Stimulated activated CD4-positive, alpha-beta T cell treated with anti-CD3 and anti-CD28 coated beads, Interleukin-4, amount 100 ng/mL, for 48 hours (primary cell): ENCODE results near the gene NTN5.
A peak's percentile ranks its signal among the peaks of the same experiment; 100 is the strongest.
"Not testable (repeated sequence)": the region's sequence is repeated elsewhere in the genome, so short reads cannot be mapped to it uniquely, and the experiment has no call there.

Experiments used
- DNase-seq, 2 donors: peaks; one replicate each; pipeline ENCODE4 v3.0.0-alpha.2; 2020; ENCODE audit warnings: low read depth in 2 of 2

Gene NTN5, protein sequence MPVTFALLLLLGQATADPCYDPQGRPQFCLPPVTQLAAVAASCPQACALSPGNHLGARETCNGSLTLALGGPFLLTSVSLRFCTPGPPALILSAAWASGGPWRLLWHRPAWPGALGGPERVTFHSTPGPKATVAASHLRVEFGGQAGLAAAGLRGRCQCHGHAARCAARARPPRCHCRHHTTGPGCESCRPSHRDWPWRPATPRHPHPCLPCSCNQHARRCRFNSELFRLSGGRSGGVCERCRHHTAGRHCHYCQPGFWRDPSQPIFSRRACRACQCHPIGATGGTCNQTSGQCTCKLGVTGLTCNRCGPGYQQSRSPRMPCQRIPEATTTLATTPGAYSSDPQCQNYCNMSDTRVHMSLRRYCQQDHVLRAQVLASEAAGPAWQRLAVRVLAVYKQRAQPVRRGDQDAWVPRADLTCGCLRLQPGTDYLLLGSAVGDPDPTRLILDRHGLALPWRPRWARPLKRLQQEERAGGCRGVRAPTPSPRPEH

DNA sequence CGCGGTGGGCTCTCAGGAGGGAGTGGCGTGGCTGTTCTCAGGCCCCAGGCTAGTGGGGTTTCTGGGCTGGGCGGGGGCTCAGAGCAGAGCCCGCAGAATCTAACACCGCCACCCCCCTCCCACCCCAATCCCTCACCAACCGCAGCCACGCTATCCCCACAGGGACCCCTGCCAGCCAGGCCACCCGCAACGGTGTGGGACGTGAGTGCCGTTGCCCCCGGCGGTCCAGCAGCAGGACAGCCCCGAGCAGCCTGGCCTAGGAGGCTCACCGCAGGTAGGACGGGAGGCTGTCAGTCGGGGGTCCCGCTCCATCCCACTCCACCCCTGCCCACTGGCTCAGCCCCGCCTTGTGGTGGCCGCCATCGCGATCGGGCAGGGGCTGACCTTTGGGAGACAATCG lies at the start of gene NTN5:
NTN5 (minus strand) TSS at position 24 of the 400 bp plus-strand sequence. CDS start 2,031 bp downstream, outside the sequence.
- DNase-seq: no peak

- DNase-seq: no peak
Measured at GRCh38 chr19:48722196-48722708, 49.4 kb upstream of the NTN5 start.

DNA sequence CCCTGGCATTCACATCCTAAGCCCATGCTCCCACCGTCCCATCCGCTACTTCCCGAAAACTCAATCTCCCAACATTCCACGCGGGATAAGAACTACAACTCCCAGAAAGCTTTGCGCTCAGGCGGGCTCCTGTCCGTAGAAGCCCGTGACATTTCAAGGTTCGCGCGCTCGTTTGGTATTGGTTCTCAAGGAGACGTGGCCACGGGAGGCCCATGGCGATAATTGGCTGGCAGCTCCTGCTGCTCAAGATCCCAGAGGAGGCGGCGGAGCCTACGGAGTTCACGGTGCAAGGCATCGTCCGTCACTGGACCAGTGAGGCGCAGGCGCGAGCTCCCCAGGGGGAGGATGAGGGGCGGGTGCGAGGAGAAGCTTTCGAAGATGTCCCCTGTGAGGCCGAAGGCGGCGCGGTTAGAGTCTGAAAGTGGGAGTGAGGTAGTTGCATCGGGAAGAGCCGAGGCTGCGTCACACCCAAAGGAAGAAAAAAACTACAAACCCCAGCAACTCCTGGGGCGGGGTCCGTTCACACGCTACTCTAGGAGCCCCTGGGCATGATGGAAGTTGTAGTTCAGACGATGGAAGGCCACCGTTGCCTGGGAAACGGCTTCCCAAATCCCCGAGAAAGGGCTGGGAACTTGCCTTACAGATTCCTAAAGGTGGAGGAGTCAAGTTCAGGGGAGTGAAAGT lies 47.9 kb upstream of the NTN5 start:
- peak; percentile 84 to 92 for DNase-seq

DNA sequence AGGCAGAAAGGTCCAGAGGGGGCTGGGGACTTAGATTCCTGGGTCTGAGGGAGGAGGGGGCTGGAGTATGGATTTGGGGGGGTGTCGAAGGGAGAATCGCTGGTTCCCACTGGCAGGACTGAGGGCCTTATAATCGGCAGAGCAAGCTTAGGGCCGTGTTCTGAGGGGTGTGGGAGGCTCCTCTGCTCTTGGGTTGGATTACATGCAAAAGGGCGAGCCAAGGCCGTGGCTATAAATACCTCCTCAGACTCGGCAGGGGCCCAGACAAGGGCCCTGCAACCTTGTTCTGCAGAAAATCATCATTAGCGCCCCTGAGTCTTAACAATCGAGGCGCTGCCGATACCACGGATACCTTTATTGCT lies 47.4 kb upstream of the NTN5 start:
- DNase-seq: no peak

- no peak for DNase-seq
Measured at GRCh38 chr19:48719263-48720171, 46.7 kb upstream of the NTN5 start, which contains the start of gene MAMSTR. Gene MAMSTR, minus strand, starts transcription at chr19:48719725. Its CDS starts 694 bp downstream, at chr19:48719031.

GRCh38 chr19:48718711-48719231 lies 46.0 kb upstream of the NTN5 start:
- DNase-seq: no peak

- not testable (repeated sequence) for DNase-seq
Measured at GRCh38 chr19:48718106-48718505, 45.3 kb upstream of the NTN5 start.

DNA sequence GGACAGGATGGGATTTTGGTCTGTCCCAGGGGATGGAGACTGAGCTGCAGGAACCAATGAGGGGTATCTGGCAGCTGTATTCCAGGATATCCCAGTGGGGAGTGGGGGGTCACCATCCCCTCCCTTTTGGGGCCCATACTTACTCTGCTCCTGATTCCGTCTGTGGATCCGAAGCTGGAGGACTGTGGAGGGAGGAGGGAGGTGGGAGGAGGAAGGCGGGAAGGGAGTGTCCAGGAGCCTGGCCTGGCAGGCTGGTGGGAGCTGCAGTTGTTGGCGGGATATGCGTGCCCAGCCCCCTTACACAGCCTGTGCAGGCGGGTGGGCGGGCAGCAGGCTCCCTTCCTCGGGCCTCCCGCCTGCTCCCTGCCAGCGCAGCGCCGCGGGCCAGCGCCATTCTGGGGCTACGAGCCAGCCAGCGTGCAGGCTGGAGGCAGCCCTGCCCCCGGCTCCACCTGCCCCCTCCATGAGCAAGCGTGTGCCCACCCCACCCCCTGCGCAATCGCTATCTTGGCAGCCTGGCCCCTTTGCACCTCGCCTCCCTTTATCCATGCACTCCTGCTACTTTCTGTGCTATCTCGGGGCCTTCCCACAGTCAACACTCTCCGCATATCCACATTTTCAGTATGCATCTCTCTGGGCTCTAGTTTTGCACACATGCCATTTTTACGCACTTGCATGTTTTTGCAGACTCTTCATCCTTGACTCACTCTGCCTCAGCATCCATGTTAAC lies 43.9 kb upstream of the NTN5 start:
- DNase-seq: no peak

DNA sequence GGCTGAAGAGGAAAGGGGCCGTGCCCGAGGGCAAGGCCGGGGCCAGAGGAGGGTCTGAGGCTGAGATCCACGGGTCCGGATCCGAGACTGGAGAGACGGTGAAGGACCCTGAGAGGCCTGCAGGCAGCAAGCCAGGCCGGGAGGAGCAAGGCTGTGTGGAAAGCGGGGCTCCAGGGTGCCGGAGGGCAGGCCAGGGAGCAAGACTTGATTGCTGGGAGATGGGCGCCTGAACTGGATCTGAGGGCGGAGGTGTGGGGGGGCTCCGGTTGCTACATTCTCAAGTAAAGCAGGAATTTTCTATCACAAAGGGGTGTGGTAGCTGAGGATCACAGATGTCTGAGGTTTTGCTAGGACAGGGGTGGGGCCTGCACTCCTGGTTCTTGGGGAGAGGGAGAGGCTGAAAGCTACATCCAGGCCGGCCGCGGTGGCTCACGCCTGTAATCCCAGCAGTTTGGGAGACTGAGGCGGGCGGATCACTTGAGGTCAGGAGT lies 42.9 kb upstream of the NTN5 start:
- DNase-seq: no peak

- no peak for DNase-seq
Measured at GRCh38 chr19:48714759-48715675, 42.2 kb upstream of the NTN5 start.

DNA sequence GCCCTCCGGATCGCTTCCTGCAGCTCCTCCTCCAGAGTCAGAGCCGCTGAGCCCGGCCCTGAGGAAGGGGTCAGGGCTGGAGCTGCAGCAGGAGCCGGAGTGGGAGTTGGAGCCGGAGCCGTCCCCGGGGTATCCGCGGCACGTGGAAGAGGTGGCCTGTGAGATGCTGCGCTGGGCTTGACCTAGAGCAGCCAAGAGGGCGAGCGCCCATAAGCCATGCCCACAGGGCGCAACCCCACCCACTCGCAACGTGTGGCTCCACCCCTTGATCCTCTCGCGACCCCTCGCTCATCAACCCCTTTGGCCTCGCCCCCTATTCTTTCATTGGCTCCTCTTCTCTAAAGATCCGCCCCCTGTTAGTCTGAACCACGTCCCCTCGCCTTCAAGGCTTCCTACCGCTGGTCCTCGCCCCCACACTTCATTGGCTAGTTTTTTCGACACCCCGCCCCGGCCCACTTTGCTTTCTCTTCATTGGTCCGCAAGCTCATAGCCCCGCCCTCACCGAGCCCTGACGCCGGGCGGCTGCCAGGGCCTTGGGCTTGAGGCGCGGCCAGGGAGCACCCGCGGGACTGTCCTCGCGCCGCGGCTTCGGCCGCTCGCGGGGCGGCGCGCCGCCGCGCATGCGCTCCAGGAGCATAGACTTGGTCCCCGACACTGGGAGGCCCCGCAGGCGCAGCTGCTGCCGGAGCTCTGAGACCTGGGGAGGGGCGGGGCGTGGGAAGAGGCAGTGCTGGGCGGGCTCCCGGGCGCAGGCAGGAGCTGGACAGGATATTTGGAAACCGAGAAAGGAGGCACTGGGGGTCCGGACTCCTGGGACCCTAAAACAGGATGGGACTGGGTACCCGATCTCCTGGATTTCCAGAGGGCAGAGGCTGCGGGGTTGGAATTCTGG lies 41.3 kb upstream of the NTN5 start:
- DNase-seq: peak; percentile 97 to 98

- DNase-seq: no peak
Measured at GRCh38 chr19:48713041-48713863, 40.4 kb upstream of the NTN5 start.

GRCh38 chr19:48711106-48711662 lies 38.4 kb upstream of the NTN5 start:
- no peak for DNase-seq

- DNase-seq: no peak
Measured at GRCh38 chr19:48708471-48708870, 35.7 kb upstream of the NTN5 start.

DNA sequence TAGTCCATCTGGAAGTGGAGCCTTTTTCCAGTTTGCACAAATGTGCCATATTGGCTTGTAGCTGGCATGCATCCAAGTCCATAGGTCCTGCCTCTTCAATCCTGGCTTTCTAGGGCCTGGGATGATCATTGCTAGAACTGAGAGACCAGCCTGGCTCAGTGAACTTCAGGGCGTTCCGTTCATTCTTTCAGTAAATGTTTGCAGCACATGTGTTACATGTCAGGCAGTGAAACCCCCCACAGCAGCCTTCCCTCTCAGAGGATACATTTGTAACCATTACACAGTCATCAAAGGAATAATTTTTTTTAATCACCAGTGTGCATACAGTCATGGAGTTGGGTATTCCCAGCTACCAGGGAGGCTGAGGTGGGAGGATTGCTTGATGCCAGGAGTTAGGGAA lies 32.6 kb upstream of the NTN5 start:
- no peak for DNase-seq

GRCh38 chr19:48703316-48703715 lies 30.5 kb upstream of the NTN5 start:
- no peak for DNase-seq

DNA sequence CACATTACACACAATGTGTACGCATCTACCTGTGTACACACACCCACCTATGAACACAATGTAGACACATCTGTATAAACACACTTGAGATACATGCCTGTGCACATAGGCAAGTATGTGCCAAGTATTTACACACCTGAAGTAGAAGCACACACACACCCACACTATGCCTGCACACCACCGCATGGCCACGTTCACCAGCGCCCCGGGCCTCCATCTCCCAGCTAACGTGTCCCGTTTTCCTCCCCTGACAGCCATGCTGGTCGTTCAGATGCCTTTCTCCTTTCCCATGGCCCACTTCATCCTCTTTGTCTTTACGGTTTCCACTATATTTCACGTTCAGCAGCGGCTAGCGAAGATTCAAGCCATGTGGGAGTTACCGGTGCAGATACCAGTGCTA lies 29.9 kb upstream of the NTN5 start:
- no peak for DNase-seq
